Measurements from ENCODE around the gene ADO. TPM values are rescaled to one million over a fixed set of nuclear protein-coding genes. Genes with fewer than 3 reads are reported as not detected.

ADO gene
- total RNA-seq, 1 donor: 22.0 TPM

DNA sequence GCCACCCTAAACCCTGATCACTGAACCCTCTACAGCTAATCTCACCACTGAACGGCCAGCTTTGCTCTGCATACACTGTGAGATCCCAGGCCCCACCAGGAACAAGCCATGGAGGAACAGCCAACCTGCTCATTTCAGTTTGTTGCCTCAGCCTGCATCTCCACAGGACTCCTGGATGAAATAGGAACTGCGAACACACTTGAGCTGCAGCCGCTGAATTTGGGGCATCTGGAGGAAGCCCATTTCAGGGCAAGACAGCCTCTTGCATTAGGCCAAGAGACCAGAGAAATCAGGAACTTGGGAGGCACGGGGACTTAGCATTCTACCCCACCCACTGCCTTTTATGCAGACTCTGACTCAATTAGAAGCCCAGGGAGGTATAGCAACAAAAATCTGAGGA is 26.2 kb downstream of the ADO start:
- H3K4me3 ChIP-seq (ENCODE audit: low read depth, low read length): no peak overlapping the region
- no peak for TF ChIP-seq CTCF (IDR thresholded peaks at IDR 0.05; ENCODE audit: insufficient read depth, low read length)
- DNase-seq (ENCODE audit: low read depth): no peak

DNA sequence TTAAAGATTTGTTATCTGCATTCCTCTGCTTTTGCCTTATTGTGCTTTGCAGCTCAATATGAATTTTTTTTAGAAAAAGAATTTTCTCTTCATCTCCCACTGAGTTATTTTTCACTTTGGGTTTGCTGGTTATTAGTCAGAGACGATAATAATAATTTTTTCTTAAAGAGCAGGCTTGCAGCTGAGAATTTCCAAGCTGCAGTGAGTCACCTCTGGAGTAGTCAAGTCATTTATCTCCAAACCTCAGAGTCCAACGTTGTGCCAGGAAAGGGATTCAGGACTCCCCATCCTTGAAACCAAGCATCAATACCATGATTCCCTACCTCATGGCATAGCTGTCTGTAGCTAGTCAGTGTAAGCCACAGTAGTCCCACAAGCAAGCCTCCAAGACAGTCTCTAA is 26.8 kb downstream of the ADO start:
- no peak overlapping the region for H3K4me3 ChIP-seq (ENCODE audit: low read depth, low read length)
- no peak for TF ChIP-seq CTCF (IDR thresholded peaks at IDR 0.05; ENCODE audit: insufficient read depth, low read length)
- peak; percentile 88 for DNase-seq (ENCODE audit: low read depth)

- no peak overlapping the region for H3K4me3 ChIP-seq (ENCODE audit: low read depth, low read length)
- no peak for TF ChIP-seq CTCF (IDR thresholded peaks at IDR 0.05; ENCODE audit: insufficient read depth, low read length)
- no peak for DNase-seq (ENCODE audit: low read depth)
These were observed 35.1 kb downstream of the ADO start for GRCh38 chr10:62839590-62839989.

- no peak for TF ChIP-seq CTCF (IDR thresholded peaks at IDR 0.05; ENCODE audit: insufficient read depth, low read length)
- DNase-seq (ENCODE audit: low read depth): no peak
- no peak overlapping the region for H3K4me3 ChIP-seq (ENCODE audit: low read depth, low read length)
These were observed 38.5 kb downstream of the ADO start for GRCh38 chr10:62842983-62843382.

- no peak for TF ChIP-seq CTCF (IDR thresholded peaks at IDR 0.05; ENCODE audit: insufficient read depth, low read length)
- no peak for DNase-seq (ENCODE audit: low read depth)
These were observed 39.1 kb downstream of the ADO start for GRCh38 chr10:62843600-62843999.

GRCh38 chr10:62844280-62845011 is 39.9 kb downstream of the ADO start:
- no peak for TF ChIP-seq CTCF (IDR thresholded peaks at IDR 0.05; ENCODE audit: insufficient read depth, low read length)
- H3K4me3 ChIP-seq (ENCODE audit: low read depth, low read length): no peak overlapping the region
- no peak for DNase-seq (ENCODE audit: low read depth)

More at GRCh38 chr10:62843600-62843999, 39.1 kb downstream of the ADO start:
- no peak overlapping the region for H3K4me3 ChIP-seq (ENCODE audit: low read depth, low read length)

DNA sequence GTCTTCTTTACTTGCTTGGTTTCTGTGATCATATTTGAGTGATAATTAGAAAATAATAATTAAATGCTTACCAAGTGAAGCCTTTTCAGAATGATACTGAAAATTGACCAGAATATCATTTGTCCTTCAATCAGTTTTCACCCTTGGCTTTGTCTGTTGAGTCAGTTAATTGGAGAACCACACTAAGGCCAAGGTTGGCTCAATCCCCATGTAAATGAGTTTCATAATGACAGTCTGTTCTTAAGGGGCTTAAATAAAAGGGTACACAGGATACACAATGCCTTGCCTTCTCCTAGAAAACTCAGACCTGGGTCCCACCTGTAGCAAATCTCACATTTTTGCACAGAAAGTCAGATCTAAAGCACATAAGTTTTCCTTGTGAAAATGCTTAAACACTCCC is 42.9 kb downstream of the ADO start:
- H3K4me3 ChIP-seq (ENCODE audit: low read depth, low read length): no peak overlapping the region
- TF ChIP-seq CTCF (IDR thresholded peaks at IDR 0.05; ENCODE audit: insufficient read depth, low read length): no peak
- DNase-seq (ENCODE audit: low read depth): no peak
